ENCODE measurements around the gene SULT6B1. TPM values are rescaled to one million over a fixed set of nuclear protein-coding genes. Genes with fewer than 3 reads are reported as not detected.
"Not testable (repeated sequence)": the region's sequence is repeated elsewhere in the genome, so short reads cannot be mapped to it uniquely, and the experiment has no call there.

SULT6B1 gene
- total RNA-seq, 1 experiment from 2014 or later: not detected

GRCh38 chr2:37196320-37197195 lies 8.1 kb upstream of the SULT6B1 start, which contains the start of gene CEBPZOS:
Gene CEBPZOS, plus strand, starts transcription at chr2:37196496. Its CDS starts 3,209 bp downstream, at chr2:37199705.
- DNase-seq (ENCODE audit: low spot score): peak; percentile 80

GRCh38 chr2:37195862-37196319 lies 7.4 kb upstream of the SULT6B1 start:
- not testable (repeated sequence) for DNase-seq (ENCODE audit: low spot score)

DNA sequence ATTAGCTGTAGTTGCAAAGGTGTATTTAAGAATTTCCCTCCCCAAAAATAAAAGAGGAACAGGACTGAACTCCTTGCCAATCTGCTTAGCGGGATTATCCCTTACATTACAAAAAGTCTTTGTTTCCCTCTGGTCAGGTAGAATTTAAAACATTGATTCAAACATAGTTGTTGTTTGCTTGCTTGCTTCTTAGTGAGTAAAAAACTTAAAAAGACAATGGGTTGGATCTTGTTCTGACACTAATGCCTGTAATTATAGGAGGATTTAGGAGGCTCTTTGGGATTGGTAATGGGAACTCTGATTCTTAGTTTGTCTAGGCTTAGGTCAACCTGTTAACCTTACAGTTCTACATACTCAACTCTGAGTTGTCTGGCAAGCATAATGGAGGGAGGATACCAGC lies 4.1 kb upstream of the SULT6B1 start:
- no peak for DNase-seq (ENCODE audit: low spot score)

DNA sequence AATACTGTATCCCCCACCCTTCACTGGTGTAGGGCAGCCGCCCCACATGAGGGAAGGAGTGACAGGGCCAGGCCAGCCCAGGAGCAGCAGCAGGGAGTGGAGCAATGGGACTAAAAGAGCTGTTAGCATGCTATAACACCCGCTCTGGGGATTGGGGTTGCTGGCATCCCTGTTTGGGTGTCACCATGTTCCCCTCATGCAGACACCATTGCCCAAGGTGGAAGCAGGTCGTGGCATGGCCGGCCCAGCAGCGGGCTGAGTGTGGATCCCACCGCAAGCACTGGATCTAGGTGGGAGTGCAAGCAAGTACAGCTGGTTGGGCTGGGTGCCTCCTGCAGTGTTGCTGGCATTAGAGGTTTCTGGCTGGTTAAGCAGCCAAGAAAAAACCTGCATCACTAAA lies 3.3 kb upstream of the SULT6B1 start:
- no peak for DNase-seq (ENCODE audit: low spot score)

DNA sequence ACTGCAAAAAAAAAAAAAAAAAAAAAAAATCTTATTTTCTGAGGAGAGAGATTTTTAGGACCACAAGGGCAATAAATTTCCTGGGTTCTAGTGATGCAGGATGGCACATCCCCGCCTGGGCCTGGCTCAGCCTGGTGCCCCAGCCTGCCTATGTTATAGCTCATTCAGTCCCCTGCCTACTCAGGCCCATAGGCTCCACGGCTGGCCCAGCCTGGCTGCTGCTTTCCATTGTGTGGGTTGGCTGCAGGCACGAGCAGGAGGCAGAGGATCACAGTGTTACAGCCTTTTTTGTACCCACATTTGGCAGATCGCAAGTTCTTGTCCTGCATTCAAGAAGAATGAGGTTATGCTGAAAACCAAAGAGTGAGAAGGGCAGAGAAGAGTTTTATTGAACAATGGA lies 2.8 kb upstream of the SULT6B1 start:
- DNase-seq (ENCODE audit: low spot score): no peak

- no peak for DNase-seq (ENCODE audit: low spot score)
Observed at GRCh38 chr2:37190290-37190689, 1.8 kb upstream of the SULT6B1 start.

DNA sequence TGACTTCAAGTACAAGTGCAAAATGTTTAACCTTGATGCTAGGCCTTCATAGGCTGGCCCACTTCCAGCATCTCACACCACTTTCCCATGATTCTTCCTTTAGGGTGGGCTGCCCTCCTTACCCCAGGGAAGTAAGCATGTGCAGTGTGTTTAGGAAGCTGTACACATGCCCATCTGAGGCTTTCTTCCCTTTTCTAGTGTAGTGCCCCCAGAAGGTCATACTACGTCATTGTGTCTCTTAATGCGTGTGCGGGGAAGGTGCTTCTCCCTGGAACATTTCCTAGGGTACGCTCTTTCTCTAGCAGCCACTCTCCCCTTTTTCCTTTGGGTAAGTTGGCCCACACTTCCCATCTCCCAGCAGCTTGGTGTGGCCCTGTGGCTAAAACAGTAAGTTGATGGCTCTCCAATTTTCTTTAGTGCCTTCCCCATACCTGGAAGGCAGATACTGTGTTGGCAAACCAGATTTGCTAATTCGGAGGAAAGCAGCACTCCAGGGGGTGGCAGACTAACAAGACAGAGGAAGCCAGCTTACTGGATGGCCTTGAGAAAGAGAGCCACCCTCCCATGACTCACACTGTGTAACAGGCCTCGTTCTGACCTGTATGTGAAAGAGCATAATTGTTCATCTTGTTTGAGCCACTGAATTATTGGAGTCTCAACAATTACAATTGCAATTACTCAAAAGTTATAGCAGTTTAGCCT lies 1.1 kb upstream of the SULT6B1 start:
- DNase-seq (ENCODE audit: low spot score): peak; percentile 94

DNA sequence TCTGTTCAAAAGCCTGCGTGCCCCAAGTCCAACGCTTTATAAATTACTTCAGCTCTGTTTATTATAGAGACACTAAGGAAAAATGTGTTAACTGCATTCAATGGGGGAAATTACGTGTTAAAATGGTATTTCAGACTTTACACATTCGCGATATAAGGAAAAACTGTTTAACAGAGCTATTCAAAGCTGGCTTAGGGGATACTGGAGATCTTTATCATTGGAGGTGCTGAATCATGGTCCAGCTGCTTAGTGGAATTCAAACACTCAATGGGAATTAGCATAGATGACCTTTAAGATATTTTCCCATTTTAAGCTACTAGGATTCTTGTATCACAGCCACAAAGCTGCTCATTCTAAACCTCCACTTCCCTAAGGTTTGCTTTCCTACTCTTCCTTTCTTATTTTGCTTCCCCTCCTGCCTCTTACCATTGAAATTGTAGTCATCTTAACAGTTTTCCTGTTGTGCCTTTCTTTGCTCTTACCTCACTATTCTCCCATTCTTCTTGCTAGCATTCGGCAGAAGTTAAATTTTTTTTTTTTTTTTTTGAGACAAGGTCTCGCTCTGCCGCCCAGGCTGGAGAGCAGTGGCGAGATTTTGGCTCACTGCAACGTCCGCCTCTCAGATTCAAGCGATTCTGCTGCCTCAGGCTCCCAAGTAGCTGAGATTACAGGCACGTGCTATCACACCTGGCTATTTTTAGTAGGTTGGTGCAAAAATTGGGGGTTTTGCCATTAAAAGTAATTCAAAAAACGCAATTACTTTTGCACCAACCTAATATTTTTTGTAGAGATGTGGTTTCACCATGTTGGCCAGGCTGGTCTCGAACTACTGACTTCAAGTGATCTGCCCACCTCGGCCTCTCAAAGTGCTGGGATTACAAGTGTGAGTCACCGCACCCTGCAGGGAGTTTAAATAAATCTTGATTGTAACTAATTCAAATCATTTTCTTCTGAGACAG lies 6.5 kb downstream of the SULT6B1 start:
- peak; percentile 71 for DNase-seq (ENCODE audit: low spot score)

- DNase-seq (ENCODE audit: low spot score): no peak
Observed at GRCh38 chr2:37180640-37181039, 7.8 kb downstream of the SULT6B1 start.

DNA sequence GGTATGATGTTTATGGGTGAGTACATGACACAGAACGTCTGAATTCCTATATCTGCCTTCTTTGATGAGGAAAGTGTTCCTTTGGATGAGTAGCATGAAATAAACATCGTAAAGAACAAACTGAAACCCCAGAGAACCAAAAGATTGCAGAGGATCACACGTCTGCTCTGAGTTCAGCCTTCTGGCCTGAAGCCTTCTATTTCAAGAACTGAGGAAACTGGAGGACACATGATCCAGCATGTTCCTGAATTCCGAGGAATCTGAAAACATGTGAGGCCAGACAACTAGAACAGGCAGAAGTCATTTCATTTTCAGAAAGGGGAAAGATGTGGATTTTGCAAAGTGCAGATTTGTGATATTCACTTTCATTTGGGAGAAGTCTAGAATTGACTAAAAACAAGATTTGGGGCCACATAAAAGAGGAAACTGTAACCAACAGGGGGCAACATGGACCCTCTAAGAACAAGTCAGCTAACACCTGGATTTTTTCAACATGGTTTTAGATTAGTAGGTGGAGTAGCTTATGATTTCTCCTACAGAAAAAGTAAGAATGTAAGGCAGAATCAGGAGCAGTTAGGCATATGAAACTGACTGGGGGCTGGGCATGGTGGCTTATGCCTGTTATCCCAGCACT lies 8.3 kb downstream of the SULT6B1 start:
- no peak for DNase-seq (ENCODE audit: low spot score)

DNA sequence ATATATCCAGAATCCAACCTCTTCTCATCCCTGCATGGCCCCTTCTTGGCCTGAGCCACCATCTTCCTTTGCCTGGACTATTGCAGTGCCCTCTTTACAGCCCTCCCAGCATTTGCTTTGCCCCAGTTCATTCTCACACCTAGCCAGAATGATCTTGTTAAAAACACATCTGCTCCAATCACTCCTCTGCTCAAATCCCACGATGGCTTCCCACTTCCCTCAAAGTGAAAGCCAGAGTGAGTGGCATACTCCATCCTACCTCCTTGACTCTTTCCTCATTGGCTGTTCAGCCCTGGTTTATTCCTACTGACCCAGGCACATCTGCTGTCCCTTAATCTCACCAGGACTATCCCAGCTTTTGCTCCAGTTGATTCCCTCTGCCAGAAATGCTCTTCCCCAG lies 14.7 kb downstream of the SULT6B1 start:
- DNase-seq (ENCODE audit: low spot score): no peak

DNA sequence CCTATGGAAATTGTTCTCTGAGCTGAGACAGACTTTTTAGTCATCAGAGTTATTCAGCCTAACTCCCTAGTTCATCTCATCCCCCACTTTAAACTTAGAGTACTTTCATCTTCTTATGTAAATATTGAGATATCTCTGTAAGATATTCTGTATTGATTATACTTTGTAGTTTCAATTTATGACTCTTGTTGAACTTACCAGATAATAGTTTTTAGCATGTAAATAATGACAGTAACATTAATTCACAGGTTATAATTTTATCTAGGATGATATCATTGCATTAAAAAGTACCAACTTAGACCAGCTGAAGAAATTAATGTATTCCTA lies 16.9 kb downstream of the SULT6B1 start:
- no peak for DNase-seq (ENCODE audit: low spot score)

DNA sequence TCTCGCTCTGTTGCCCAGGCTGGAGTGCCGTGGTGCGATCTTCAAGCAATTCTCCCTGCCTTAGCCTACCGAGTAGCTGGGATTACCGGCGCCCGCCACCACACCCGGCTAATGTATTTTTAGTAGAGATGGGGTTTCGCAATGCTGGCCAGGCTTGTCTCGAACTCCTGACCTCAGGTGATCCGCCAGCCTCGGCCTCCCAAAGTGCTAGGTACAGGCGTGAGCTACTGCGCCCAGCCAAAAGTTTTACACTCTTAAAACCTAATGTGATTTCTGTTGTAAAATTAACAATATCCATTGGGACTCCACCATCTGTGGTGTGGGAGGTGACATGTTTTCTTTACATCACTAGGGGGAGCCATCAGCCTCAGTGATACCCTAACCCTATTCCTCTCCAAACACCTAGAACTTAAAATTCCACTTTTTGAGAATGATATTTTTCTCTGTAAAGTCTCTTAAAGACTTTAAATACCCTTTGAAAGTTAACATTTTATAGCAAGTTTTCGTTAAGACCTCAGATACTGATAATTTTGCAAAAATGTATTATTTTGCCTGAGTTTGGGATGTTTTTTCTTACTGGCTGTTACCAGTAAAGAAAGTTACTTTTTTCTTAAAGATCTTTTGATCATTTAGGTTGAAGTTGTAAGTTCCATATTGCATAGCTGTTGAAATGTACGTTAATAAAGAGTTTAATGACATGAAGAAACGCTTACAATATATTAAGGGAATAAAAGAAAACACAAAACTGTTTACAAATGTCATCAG lies 20.1 kb downstream of the SULT6B1 start:
- DNase-seq (ENCODE audit: low spot score): peak; percentile 52

DNA sequence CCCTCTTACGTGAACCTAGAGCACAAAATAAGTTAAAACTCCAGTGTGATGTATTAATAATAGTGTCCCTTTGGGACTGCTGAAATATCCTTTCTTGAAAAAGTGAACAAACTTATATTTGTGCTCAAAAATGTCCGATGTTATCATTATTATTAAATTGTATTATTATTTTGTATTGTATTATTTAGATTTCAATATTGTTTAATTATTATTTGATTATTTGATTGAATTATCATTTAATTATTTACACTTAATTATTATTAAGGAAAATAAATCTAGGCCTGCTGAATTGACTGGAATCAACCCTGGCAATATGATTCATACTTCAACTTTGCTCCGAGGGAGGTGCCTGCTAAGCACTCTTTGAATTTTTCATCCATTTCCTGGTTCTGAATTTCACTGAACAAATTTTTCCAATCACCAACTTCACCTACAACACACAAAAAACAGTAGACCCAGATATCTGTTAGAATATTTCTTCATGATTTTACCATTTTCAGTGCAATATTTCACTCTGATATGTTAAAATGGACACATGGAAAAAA lies 20.8 kb downstream of the SULT6B1 start:
- DNase-seq (ENCODE audit: low spot score): no peak

DNA sequence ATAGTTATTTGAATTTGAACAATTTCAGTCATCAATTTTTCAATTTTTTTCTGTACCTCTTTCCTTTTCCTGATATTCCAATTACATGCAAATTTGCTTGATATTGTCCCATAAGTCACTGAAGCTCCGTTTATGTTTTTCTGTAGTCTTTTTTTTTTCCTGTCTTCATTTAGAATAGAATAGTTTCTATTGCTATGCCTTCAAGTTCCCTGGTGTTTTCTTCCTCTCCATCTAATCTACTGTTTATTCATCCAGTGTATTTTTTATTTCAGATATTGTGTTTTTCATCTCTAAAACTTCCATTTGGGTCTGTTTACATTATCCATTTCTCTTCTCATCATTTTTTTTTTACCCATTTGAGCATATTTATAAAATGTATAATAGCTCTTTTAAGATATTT lies 23.7 kb downstream of the SULT6B1 start:
- no peak for DNase-seq (ENCODE audit: low spot score)

DNA sequence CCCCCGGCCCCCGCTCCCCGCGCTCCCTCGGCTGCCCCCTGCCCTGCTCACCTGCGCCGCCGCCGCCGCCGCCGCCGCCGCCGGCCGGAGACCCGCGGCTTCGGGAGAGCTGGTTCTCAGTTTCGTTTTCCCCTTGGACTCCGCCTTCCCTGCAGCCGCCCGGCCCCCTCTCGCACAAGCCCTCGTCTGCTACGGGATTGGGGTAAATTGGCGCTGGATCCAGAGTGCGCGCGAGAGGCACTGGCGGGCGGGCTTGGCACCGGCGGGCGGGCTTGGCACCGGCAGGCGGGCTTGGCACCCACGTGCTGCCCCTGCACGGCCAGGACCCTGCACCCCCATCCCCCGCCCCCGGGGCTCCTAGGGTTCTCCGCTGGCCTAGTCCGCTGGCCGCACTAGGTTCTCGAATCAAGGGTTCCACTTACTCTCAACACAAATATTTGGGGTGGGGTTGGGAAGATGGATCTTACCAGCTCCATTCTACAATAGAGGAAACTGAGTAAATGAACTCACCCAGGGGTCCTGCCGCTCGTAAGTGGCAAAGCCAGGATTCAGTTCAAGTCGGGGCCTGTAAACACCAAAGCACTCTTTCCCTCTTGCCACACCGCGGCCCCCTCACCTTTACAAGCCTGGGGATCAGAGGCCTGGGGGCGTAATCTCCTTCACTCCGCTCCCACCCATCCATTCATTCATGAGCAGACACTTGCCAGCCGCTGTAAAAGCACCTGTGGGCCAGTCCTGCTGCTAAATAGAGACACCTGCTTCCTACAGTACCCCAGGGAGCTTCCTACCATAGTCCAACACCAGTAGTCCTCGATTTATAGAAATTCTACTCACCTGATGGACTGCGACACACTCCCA lies 31.4 kb downstream of the SULT6B1 start, which contains the start of gene EIF2AK2:
Gene EIF2AK2 (minus strand): TSS at position 124 of the 858 bp plus-strand sequence. CDS start 9,174 bp downstream, outside the sequence.
- peak; percentile 84 for DNase-seq (ENCODE audit: low spot score)

DNA sequence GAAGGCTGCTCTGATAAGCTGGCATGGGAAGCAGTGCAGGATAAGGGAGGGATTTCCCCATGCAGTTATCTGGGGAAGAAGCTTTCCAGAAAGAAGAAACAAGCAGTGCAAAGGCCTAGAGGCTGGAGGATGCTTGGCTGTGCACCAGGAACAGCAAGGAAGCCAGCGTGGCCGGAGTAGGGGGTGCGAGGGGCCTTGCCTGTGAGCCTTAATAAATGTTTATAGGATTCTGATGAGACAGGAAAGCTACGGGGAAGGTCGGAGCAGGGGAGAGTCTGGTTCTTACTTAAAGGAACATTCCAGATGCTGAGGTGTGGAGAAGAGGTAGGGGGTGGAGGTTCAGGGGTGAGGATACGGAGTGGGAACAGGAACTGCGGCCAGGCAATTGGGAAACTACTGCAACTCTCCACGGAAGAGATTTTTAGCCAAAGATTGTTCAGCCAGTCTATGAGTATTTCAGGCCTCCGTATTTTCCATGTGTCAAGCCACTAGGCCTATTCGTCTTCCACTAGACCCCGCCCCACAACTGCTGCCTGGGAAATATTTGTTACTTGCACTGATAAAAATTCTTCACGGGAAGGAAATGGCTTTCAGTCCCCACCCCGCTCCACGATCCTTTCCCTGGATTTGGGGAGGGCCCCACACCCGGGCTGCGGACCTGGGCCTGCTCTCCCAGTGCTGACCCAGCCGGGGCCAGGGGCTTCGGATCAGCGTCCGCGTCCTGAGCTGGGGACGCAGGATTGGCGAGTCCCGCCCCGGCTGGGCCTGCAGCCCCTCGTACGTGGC lies 32.2 kb downstream of the SULT6B1 start:
- DNase-seq (ENCODE audit: low spot score): peak; percentile 52

DNA sequence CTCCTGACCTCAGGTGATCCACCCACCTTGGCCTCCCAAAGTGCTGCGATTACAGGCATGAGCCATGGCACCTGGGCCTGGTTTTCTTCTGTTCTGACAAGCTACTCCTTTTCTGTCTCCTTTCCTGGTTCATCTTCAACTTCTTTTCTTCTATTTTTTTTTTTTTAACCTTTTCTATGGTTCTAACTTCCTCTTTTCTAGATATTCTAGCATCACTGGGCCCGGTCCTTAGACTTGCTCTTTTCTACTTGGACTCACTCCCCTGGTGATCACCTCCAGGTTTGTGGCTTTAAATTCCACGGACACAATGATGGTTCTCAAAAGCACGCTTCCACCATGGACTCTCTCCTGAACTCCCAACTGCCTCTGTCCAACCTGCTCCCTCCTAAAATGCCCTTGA lies 33.7 kb downstream of the SULT6B1 start:
- DNase-seq (ENCODE audit: low spot score): no peak

Measured in A172 (cell line).